K562 (cell line): ENCODE results near the gene GUCY2C. TPM values are rescaled to one million over a fixed set of nuclear protein-coding genes. Genes with fewer than 3 reads are reported as not detected.

Source experiments
- ATAC-seq: fragments of 200-7000 bp; cut with Tn5 transposase; 3 replicates; pipeline ENCODE4 v1.9.1; 2020; ENCODE audit warnings: moderate library complexity
- BruUV-seq: library from RNA; stranded (reverse); fragments of 400-500 nt; replicated peaks from 2 replicates; lab custom pipeline; 2021; lab: Mats Ljungman, UMichigan
- CTCF ChIA-PET: fragments of 300-600 bp; formaldehyde crosslinking; extraction: SDS; loops from one replicate; lab custom pipeline; 2021; ENCODE audit warnings: low intra/inter-chr PET ratio; lab: Yijun Ruan, JAX
- POLR2A ChIA-PET: fragments of 300-600, 350-650 bp; sonication (Branson Sonifier 250); formaldehyde crosslinking; extraction: SDS; loops from one replicate; lab custom pipeline; 2021; ENCODE audit warnings: antibody characterized with exemption, inconsistent platforms; lab: Yijun Ruan, JAX
- DNase-seq, 4 experiments: peaks; one replicate each; pipeline versions ENCODE4 v3.0.0 to v3.0.0-alpha.2; 2011 to 2018; ENCODE audit warnings: low spot score in 3 of 4, mixed read lengths in 3 of 4; ENCODE audit errors: extremely low read depth in 1 of 4
- FAIRE-seq: peaks from 2 replicates; lab custom pipeline; 2011; peaks lifted over from hg19 to GRCh38; lab: Jason Lieb, UNC
- H2AFZ ChIP-seq: 2 replicates; pipeline ENCODE4 v1.6.0; 2011; ENCODE audit warnings: low read depth, low read length, control low read depth, inconsistent platforms
- H3K27ac ChIP-seq: fragments of 200-600 bp; 3 replicates; pipeline ENCODE4 v1.8.0; 2011; ENCODE audit warnings: low read depth, mild to moderate bottlenecking, control low read depth, inconsistent platforms, low read length, moderate library complexity, mixed read lengths; ENCODE audit errors: extremely low read depth
- H3K27me3 ChIP-seq, 2 experiments: fragments of 300-600 bp in 1 of 2; 2 replicates in 1 of 2; 3 replicates in 1 of 2; pipeline versions ENCODE4 v1.6.0 to v1.8.0; 2011; ENCODE audit warnings: inconsistent platforms in 2 of 2, low read length in 2 of 2, mild to moderate bottlenecking in 1 of 2, mixed read lengths in 1 of 2, moderate library complexity in 1 of 2; ENCODE audit not compliant: control insufficient read depth in 2 of 2, insufficient read depth in 2 of 2
- H3K36me3 ChIP-seq: fragments of 300-600 bp; 3 replicates; pipeline ENCODE4 v1.8.0; 2011; ENCODE audit warnings: mild to moderate bottlenecking, low read length, inconsistent platforms; ENCODE audit not compliant: control insufficient read depth, insufficient read depth
- H3K4me1 ChIP-seq, 2 experiments: fragments of 200-600 bp in 1 of 2; replicated peaks in 1 of 2; 2 replicates in 1 of 2; 3 replicates in 1 of 2; pipeline versions ENCODE4 v1.5.1 to v1.8.0; 2011; ENCODE audit warnings: inconsistent platforms in 2 of 2, low read length in 2 of 2, mild to moderate bottlenecking in 1 of 2, mixed read lengths in 1 of 2, moderate library complexity in 1 of 2; ENCODE audit not compliant: control insufficient read depth in 2 of 2, insufficient read depth in 2 of 2
- H3K4me2 ChIP-seq: 2 replicates; pipeline ENCODE4 v1.6.1; 2011; ENCODE audit warnings: low read length, control low read depth, inconsistent platforms, mixed read lengths; ENCODE audit not compliant: insufficient read depth
- H3K4me3 ChIP-seq: fragments of 200-600 bp; sonication (generic), shearing (Covaris generic); 2 replicates; pipeline ENCODE4 v1.5.1; 2016; ENCODE audit warnings: control low read depth, inconsistent platforms
- H3K79me2 ChIP-seq: fragments of 200-600 bp; 3 replicates; pipeline ENCODE4 v1.8.0; 2011; ENCODE audit warnings: low read length, inconsistent platforms; ENCODE audit not compliant: control insufficient read depth, insufficient read depth
- H3K9ac ChIP-seq, 2 experiments: 2 replicates each; pipeline versions ENCODE4 v1.6.0 to v1.6.1; 2011; ENCODE audit warnings: low read depth in 2 of 2, low read length in 2 of 2, control low read depth in 1 of 2, inconsistent platforms in 1 of 2, mild to moderate bottlenecking in 1 of 2, mixed read lengths in 1 of 2; ENCODE audit not compliant: insufficient read depth in 1 of 2
- H3K9me1 ChIP-seq: one replicate; pipeline ENCODE4 v1.6.0; 2011; ENCODE audit warnings: inconsistent platforms, mild to moderate bottlenecking, low read length, moderate library complexity; ENCODE audit not compliant: control insufficient read depth, insufficient read depth
- H3K9me3 ChIP-seq: replicated peaks from 2 replicates; pipeline ENCODE4 v1.5.1; 2011; ENCODE audit warnings: low read depth, low read length, inconsistent platforms; ENCODE audit not compliant: control insufficient read depth, insufficient read depth
- H4K20me1 ChIP-seq: replicated peaks from 2 replicates; pipeline ENCODE4 v1.6.1; 2011; ENCODE audit warnings: low read length, inconsistent platforms, mixed read lengths; ENCODE audit not compliant: control insufficient read depth, insufficient read depth
- ARNT ChIP-seq, 2 experiments: fragments of 450-650 bp; IDR thresholded peaks; 2 replicates each; pipeline ENCODE4 v1.6.1; 2016; ENCODE audit warnings: mild to moderate bottlenecking in 1 of 2
- CC2D1A ChIP-seq: fragments of 450-650 bp; IDR thresholded peaks from 2 replicates; pipeline ENCODE4 v1.6.1; 2017; ENCODE audit warnings: mild to moderate bottlenecking
- CHCHD3 ChIP-seq: fragments of 250-450 bp; sonication (Bioruptor Pico); IDR thresholded peaks from 2 replicates; pipeline ENCODE4 v2.1.2; 2022; ENCODE audit warnings: mild to moderate bottlenecking
- GABPA ChIP-seq: fragments of 200-800 bp; sonication (Bioruptor generic); conservative IDR thresholded peaks from 2 replicates; pipeline ENCODE4 v1.6.1; 2016; ENCODE audit warnings: low read depth, missing genetic modification characterization, missing compliant biosample characterization
- HDAC2 ChIP-seq: fragments of 450-650 bp; IDR thresholded peaks from 2 replicates; pipeline ENCODE4 v1.6.1; 2016; ENCODE audit warnings: mild to moderate bottlenecking
- MAZ ChIP-seq, 2 experiments: fragments of 450-650 bp in 1 of 2; sonication (generic) in 1 of 2; formaldehyde crosslinking; IDR thresholded peaks in 1 of 2; conservative IDR thresholded peaks in 1 of 2; 2 replicates each; pipeline versions ENCODE4 v1.4.0 to v1.5.0; 2020; ENCODE audit warnings: mild to moderate bottlenecking in 1 of 2, missing genetic modification reagents in 1 of 2
- MCM3 ChIP-seq: fragments of 450-650 bp; IDR thresholded peaks from 2 replicates; pipeline ENCODE4 v1.6.1; 2016
- MEIS2 ChIP-seq: fragments of 450-650 bp; IDR thresholded peaks from 2 replicates; pipeline ENCODE4 v1.6.1; 2014; ENCODE audit warnings: mild to moderate bottlenecking; ENCODE audit not compliant: partially characterized antibody
- POU5F1 ChIP-seq: fragments of 150-350 bp; IDR thresholded peaks from 2 replicates; pipeline ENCODE4 v1.6.1; 2014; ENCODE audit warnings: borderline replicate concordance, low read length, low read depth, mild to moderate bottlenecking; ENCODE audit not compliant: partially characterized antibody
- TGIF2 ChIP-seq: sonication (generic); formaldehyde crosslinking; IDR thresholded peaks from 2 replicates; pipeline ENCODE4 v1.8.1; 2022; ENCODE audit warnings: mild to moderate bottlenecking, missing genetic modification reagents, moderate library complexity
- ZC3H8 ChIP-seq: fragments of 450-650 bp; IDR thresholded peaks from 2 replicates; pipeline ENCODE4 v1.6.1; 2017
- ZFP36 ChIP-seq: fragments of 150-350 bp; IDR thresholded peaks from 2 replicates; pipeline ENCODE4 v1.6.1; 2018; ENCODE audit warnings: low read length, low read depth; ENCODE audit not compliant: partially characterized antibody
- ZNF384 ChIP-seq: IDR thresholded peaks from 2 replicates; pipeline ENCODE4 v1.6.1; 2012; ENCODE audit warnings: low read depth, low read length, improper control_type of control experiment
- ZNF561 ChIP-seq: fragments of 450-650 bp; formaldehyde crosslinking; conservative IDR thresholded peaks from 2 replicates; pipeline ENCODE4 v1.4.0; 2020; ENCODE audit warnings: mild to moderate bottlenecking, moderate library complexity
- ZNF79 ChIP-seq: fragments of 250-450 bp; sonication (Bioruptor Pico); IDR thresholded peaks from 2 replicates; pipeline ENCODE4 v1.4.0; 2020; ENCODE audit warnings: low read depth, mild to moderate bottlenecking, moderate library complexity
- in situ Hi-C: fragments of 300-500 bp; cut with MboI; formaldehyde crosslinking; loops from 4 replicates; pipeline ENCODE4 v1.15.0; 2018; ENCODE audit warnings: inconsistent platforms, mixed read lengths
- intact Hi-C: fragments of 100-400 bp; cut with micrococcal nuclease; formaldehyde crosslinking; loops from 2 replicates; pipeline ENCODE4 v1.14.2; 2022
- polyA plus RNA-seq, 8 experiments: library from polyadenylated mRNA; depleted of rRNA in 4 of 8; stranded (reverse) in 5 of 8; unstranded in 3 of 8; fragments of >200 nt; fragmentation: Nextera tagmentation in 2 of 8; fragmentation: Illumina TruSeq in 1 of 8; extraction: Ambion mirVana in 2 of 8; extraction: Trizol in 1 of 8; gene quantifications; 2 replicates each; pipeline versions ENCODE4 v1.2.1 to v1.2.3, GENCODE V29; 2011 to 2014; ENCODE audit warnings: inconsistent platforms in 1 of 8, missing spikeins in 1 of 8
- total RNA-seq, 7 experiments: library from RNA; depleted of rRNA in 6 of 7; stranded (reverse); fragments of >200 nt in 6 of 7; fragmentation: Illumina TruSeq in 2 of 7; extraction: Trizol in 2 of 7; gene quantifications; 2 replicates each; pipeline versions ENCODE4 v1.2.1 to v1.2.3, GENCODE V29; 2011 to 2021; ENCODE audit warnings: low replicate concordance in 1 of 7
- TF ChIP-seq, protein P1 (sequence below): fragments of 450-650 bp; formaldehyde crosslinking; IDR thresholded peaks from 2 replicates; pipeline ENCODE4 v1.4.0; 2022; ENCODE audit warnings: mild to moderate bottlenecking, moderate library complexity
- TF ChIP-seq, protein P2 (sequence below): IDR thresholded peaks from 3 replicates; pipeline ENCODE4 v1.6.1; 2011; ENCODE audit warnings: borderline replicate concordance, mild to moderate bottlenecking; ENCODE audit not compliant: insufficient read length, insufficient read depth
- TF ChIP-seq, protein P3 (sequence below): IDR thresholded peaks from 2 replicates; pipeline ENCODE4 v1.6.1; 2012; ENCODE audit warnings: low read depth, low read length, improper control_type of control experiment, borderline replicate concordance

The GUCY2C gene
- total and polyA plus RNA-seq, 9 of the 15 experiments (the other 6 are each of a cell fraction or from before 2014, with no cell fraction given): 0.01 to 0.05 (median 0.04) TPM; not detected in 6

DNA sequence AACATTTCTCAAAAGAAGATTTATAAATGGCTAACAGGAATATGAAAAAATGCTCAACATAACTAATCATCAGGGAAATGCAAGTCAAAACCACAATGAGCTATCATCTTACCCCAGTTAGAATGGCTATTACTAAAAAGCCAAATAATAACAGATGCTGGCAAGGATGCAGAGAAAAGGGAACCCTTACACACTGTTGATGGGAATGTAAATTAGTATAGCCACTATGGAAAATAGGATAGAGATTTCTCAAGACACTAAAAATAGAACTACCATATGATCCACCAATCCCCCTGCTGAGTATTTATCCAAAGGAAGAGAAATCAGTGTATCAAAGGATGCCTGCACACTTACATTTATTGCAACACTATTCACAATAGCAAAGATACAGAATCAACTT, 58.3 kb downstream of the GUCY2C start (continued):
- TF ChIP-seq ZNF384 (no peak), MEIS2 (no peak), HDAC2 (no peak), CC2D1A (no peak), ZNF561 (CRISPR knock-in tag) (no peak), MCM3 (no peak), MAZ (CRISPR knock-in tag; conservative IDR thresholded peaks at IDR 0.05 in 1 of 2, IDR thresholded peaks at IDR 0.05 in 1 of 2) (no peak), ARNT (IDR thresholded peaks at IDR 0.05) (no peak), ZNF79 (no peak), ZC3H8 (no peak), ZFP36 (no peak), POU5F1 (no peak)
- TF ChIP-seq, protein P1, sequence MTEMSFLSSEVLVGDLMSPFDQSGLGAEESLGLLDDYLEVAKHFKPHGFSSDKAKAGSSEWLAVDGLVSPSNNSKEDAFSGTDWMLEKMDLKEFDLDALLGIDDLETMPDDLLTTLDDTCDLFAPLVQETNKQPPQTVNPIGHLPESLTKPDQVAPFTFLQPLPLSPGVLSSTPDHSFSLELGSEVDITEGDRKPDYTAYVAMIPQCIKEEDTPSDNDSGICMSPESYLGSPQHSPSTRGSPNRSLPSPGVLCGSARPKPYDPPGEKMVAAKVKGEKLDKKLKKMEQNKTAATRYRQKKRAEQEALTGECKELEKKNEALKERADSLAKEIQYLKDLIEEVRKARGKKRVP (CRISPR knock-in tag): no peak

DNA sequence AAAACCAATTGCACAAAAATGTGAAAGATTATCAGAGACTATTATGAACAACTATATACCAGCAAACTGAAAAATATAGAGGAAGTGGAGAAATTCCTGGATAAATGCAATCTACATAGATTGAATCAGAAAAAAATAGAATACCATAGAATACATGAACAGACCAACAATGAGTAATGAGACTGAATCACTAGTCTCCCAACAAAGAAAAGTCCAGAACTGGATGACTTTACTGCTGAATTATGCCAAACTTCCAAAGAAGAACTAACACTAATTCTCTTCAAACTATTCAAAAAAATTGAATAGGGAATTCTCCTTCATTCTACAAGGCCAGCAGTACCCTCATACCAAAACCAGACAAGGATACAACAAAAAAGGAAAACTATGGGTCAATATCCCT, 60.6 kb downstream of the GUCY2C start:
- H3K4me3 ChIP-seq: no peak overlapping the region
- H3K79me2 ChIP-seq: no peaks in the 10 kb centered on the region
- TF ChIP-seq, protein P2, sequence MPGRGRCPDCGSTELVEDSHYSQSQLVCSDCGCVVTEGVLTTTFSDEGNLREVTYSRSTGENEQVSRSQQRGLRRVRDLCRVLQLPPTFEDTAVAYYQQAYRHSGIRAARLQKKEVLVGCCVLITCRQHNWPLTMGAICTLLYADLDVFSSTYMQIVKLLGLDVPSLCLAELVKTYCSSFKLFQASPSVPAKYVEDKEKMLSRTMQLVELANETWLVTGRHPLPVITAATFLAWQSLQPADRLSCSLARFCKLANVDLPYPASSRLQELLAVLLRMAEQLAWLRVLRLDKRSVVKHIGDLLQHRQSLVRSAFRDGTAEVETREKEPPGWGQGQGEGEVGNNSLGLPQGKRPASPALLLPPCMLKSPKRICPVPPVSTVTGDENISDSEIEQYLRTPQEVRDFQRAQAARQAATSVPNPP: no peak
- TF ChIP-seq, protein P3, sequence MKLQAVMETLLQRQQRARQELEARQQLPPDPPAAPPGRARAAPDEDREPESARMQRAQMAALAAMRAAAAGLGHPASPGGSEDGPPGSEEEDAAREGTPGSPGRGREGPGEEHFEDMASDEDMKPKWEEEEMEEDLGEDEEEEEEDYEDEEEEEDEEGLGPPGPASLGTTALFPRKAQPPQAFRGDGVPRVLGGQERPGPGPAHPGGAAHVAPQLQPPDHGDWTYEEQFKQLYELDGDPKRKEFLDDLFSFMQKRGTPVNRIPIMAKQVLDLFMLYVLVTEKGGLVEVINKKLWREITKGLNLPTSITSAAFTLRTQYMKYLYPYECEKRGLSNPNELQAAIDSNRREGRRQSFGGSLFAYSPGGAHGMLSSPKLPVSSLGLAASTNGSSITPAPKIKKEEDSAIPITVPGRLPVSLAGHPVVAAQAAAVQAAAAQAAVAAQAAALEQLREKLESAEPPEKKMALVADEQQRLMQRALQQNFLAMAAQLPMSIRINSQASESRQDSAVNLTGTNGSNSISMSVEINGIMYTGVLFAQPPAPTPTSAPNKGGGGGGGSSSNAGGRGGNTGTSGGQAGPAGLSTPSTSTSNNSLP: no peak
- TF ChIP-seq TGIF2 (CRISPR knock-in tag) (no peak), CHCHD3 (no peak), GABPA (tag) (no peak)
- in situ Hi-C loops (no loop called here), intact Hi-C loops (loop anchor here (10.0 kb wide), 2 partner anchors 629 to 889 kb away; no protein-coding TSS in a partner anchor)
- no peak overlapping the region for H3K4me2 ChIP-seq
- CTCF ChIA-PET: no interaction called here
- H3K27me3 ChIP-seq: no peaks in the 10 kb centered on the region
- no peaks in the 10 kb centered on the region for H4K20me1 ChIP-seq
- no peaks in the 10 kb centered on the region for H3K9me3 ChIP-seq
- no TSS peak for BruUV-seq
- FAIRE-seq (no peak), DNase-seq (no peak), ATAC-seq (no peak)
- H2AFZ ChIP-seq: no peak overlapping the region
- no peak overlapping the region for H3K9ac ChIP-seq
- H3K36me3 ChIP-seq: no peaks in the 10 kb centered on the region
- no peaks in the 10 kb centered on the region for H3K9me1 ChIP-seq
- H3K27ac ChIP-seq: no peak overlapping the region
- POLR2A ChIA-PET: no interaction called here
- H3K4me1 ChIP-seq: no peaks in the 10 kb centered on the region
